K562 (cell line): ENCODE data around the gene FOXO3. TPM values are rescaled to one million over a fixed set of nuclear protein-coding genes. Genes with fewer than 3 reads are reported as not detected.

Experiments used
- BACH1 ChIP-seq: fragments of 200-800 bp; sonication (Bioruptor generic); IDR thresholded peaks from 2 replicates; pipeline ENCODE4 v1.6.1; 2016; ENCODE audit warnings: missing genetic modification characterization, missing compliant biosample characterization
- CHAMP1 ChIP-seq: fragments of 450-650 bp; IDR thresholded peaks from 2 replicates; pipeline ENCODE4 v1.6.1; 2016; ENCODE audit warnings: mild to moderate bottlenecking
- CTCF ChIP-seq, 3 experiments: IDR thresholded peaks in 2 of 3; conservative IDR thresholded peaks in 1 of 3; 2 replicates each; pipeline ENCODE4 v1.5.1; 2011 to 2012; ENCODE audit warnings: low read length in 3 of 3, mild to moderate bottlenecking in 3 of 3, control low read depth in 2 of 3, improper control_type of control experiment in 1 of 3, inconsistent platforms in 1 of 3, low read depth in 1 of 3, mixed read lengths in 1 of 3, moderate library complexity in 1 of 3; ENCODE audit not compliant: insufficient read depth in 2 of 3
- EWSR1 ChIP-seq: fragments of 450-650 bp; IDR thresholded peaks from 2 replicates; pipeline ENCODE4 v1.6.1; 2018; ENCODE audit warnings: borderline replicate concordance, mild to moderate bottlenecking, low read depth, moderate library complexity; ENCODE audit not compliant: partially characterized antibody
- HDAC1 ChIP-seq, 2 experiments: fragments of 450-650 bp; IDR thresholded peaks; 2 replicates each; pipeline ENCODE4 v1.6.1; 2016 to 2017; ENCODE audit warnings: inconsistent platforms in 1 of 2, mild to moderate bottlenecking in 1 of 2, moderate library complexity in 1 of 2
- NFXL1 ChIP-seq: fragments of 450-650 bp; formaldehyde crosslinking; IDR thresholded peaks from 2 replicates; pipeline ENCODE4 v1.4.0; 2021; ENCODE audit warnings: mild to moderate bottlenecking
- RERE ChIP-seq: sonication (generic); formaldehyde crosslinking; IDR thresholded peaks from 2 replicates; pipeline ENCODE4 v1.8.0; 2023; ENCODE audit warnings: missing genetic modification reagents, mild to moderate bottlenecking, borderline replicate concordance
- SOX6 ChIP-seq: fragments of 450-650 bp; IDR thresholded peaks from 2 replicates; pipeline ENCODE4 v1.6.1; 2014; ENCODE audit warnings: mild to moderate bottlenecking
- SREBF2 ChIP-seq: sonication (generic); formaldehyde crosslinking; IDR thresholded peaks from 2 replicates; pipeline ENCODE4 v1.4.0; 2020; ENCODE audit warnings: mild to moderate bottlenecking, missing genetic modification reagents
- TFAM ChIP-seq: fragments of 250-450 bp; sonication (Bioruptor Pico); conservative IDR thresholded peaks from 2 replicates; pipeline ENCODE4 v1.5.0; 2021; ENCODE audit warnings: mild to moderate bottlenecking, moderate library complexity
- ZNF197 ChIP-seq: fragments of 200-800 bp; sonication (Bioruptor generic); IDR thresholded peaks from 2 replicates; pipeline ENCODE4 v1.6.1; 2016; ENCODE audit warnings: low read depth, missing genetic modification characterization, missing compliant biosample characterization
- ZNF24 ChIP-seq: fragments of 450-650 bp; IDR thresholded peaks from 2 replicates; pipeline ENCODE4 v1.6.1; 2016
- ZNF699 ChIP-seq: fragments of 250-450 bp; sonication (Bioruptor Pico); IDR thresholded peaks from 2 replicates; pipeline ENCODE4 v1.8.0; 2021; ENCODE audit warnings: mild to moderate bottlenecking, moderate library complexity; ENCODE audit not compliant: insufficient replicate concordance
- polyA plus RNA-seq, 8 experiments: library from polyadenylated mRNA; depleted of rRNA in 4 of 8; stranded (reverse) in 5 of 8; unstranded in 3 of 8; fragments of >200 nt; fragmentation: Nextera tagmentation in 2 of 8; fragmentation: Illumina TruSeq in 1 of 8; extraction: Ambion mirVana in 2 of 8; extraction: Trizol in 1 of 8; gene quantifications; 2 replicates each; pipeline versions ENCODE4 v1.2.1 to v1.2.3, GENCODE V29; 2011 to 2014; ENCODE audit warnings: inconsistent platforms in 1 of 8, missing spikeins in 1 of 8
- total RNA-seq, 7 experiments: library from RNA; depleted of rRNA in 6 of 7; stranded (reverse); fragments of >200 nt in 6 of 7; fragmentation: Illumina TruSeq in 2 of 7; extraction: Trizol in 2 of 7; gene quantifications; 2 replicates each; pipeline versions ENCODE4 v1.2.1 to v1.2.3, GENCODE V29; 2011 to 2021; ENCODE audit warnings: low replicate concordance in 1 of 7
- TF ChIP-seq, protein P1 (sequence below): fragments of 450-650 bp; formaldehyde crosslinking; conservative IDR thresholded peaks from 2 replicates; pipeline ENCODE4 v1.4.0; 2022; ENCODE audit warnings: mild to moderate bottlenecking, missing genetic modification characterization
- TF ChIP-seq, protein P2 (sequence below): fragments of 450-650 bp; formaldehyde crosslinking; IDR thresholded peaks from 2 replicates; pipeline ENCODE4 v1.4.0; 2022; ENCODE audit warnings: missing genetic modification characterization

FOXO3 gene
- total and polyA plus RNA-seq, 9 of the 15 experiments (the other 6 are each of a cell fraction or from before 2014, with no cell fraction given) = 3.0 to 14.6 (median 6.0) TPM

DNA sequence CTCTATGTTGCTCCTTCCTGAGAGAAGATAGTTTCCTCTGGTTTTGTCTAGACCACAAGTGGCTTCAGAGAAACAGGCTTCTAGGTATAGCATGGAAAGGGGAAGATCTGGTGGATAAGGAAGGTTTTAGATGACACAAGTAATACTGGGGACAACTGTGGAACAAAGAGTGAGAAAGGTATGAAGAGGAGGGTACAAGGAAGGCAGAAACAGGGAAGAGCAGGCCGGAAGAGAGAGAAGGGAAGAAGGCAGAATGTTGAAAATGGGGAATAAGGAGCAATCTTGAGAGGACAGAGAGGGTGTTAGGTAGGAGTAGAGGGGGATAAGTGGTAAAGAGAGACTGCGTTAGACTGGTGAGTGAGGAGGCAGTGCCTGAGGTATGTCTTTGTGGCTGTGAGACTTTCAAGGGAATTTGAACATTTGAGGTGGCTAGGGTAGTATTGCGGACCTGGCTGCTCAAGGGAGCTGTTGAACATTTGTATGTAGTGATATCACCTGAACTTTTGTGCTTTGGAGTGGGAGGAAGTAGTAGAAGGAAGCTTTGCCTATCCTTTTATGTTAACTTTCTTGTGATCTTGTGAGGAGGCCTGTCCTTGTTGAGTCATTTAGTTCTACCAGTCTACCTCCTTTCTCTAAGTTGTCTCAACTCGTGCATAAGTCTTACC, 69.5 kb downstream of the FOXO3 start (continued):
- TF ChIP-seq EWSR1 (no peak), ZNF699 (CRISPR knock-in tag) (no peak), RERE (CRISPR knock-in tag) (no peak), HDAC1 (IDR thresholded peaks at IDR 0.05) (peak in 1 of 2 experiments; percentile 81; a peak in 2 of 4 replicates), NFXL1 (no peak), CHAMP1 (0 out of 2 replicates have a peak, but pooled peaks have one; percentile 47), ZNF197 (CRISPR knock-in tag) (no peak), ZNF24 (no peak), SREBF2 (CRISPR knock-in tag) (no peak), SOX6 (0 out of 2 replicates have a peak, but pooled peaks have one; percentile 18), CTCF (IDR thresholded peaks at IDR 0.05 in 2 of 3, conservative IDR thresholded peaks at IDR 0.05 in 1 of 3; ENCODE audit: insufficient read depth in 2 of 3, low read depth in 1 of 3, low read length in 3 of 3) (no peak), TFAM (CRISPR knock-in tag) (no peak), BACH1 (tag) (no peak)
- TF ChIP-seq, protein P1, sequence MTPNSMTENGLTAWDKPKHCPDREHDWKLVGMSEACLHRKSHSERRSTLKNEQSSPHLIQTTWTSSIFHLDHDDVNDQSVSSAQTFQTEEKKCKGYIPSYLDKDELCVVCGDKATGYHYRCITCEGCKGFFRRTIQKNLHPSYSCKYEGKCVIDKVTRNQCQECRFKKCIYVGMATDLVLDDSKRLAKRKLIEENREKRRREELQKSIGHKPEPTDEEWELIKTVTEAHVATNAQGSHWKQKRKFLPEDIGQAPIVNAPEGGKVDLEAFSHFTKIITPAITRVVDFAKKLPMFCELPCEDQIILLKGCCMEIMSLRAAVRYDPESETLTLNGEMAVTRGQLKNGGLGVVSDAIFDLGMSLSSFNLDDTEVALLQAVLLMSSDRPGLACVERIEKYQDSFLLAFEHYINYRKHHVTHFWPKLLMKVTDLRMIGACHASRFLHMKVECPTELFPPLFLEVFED (CRISPR knock-in tag) = peak; percentile 72; the same call in 1 of the 2 replicates
- TF ChIP-seq, protein P2, sequence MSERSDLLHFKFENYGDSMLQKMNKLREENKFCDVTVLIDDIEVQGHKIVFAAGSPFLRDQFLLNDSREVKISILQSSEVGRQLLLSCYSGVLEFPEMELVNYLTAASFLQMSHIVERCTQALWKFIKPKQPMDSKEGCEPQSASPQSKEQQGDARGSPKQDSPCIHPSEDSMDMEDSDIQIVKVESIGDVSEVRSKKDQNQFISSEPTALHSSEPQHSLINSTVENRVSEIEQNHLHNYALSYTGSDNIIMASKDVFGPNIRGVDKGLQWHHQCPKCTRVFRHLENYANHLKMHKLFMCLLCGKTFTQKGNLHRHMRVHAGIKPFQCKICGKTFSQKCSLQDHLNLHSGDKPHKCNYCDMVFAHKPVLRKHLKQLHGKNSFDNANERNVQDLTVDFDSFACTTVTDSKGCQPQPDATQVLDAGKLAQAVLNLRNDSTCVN = peak; percentile 93
